Esophagus squamous epithelium (tissue), 5 donors: ENCODE data around the gene CREBRF. TPM values are rescaled to one million over a fixed set of nuclear protein-coding genes. Genes with fewer than 3 reads are reported as not detected.
"Not testable (repeated sequence)": the region's sequence is repeated elsewhere in the genome, so short reads cannot be mapped to it uniquely, and the experiment has no call there.

Experiments
- DNase-seq: peaks from one replicate; lab custom pipeline; 2025; lab: John Stamatoyannopoulos, UW
- H3K27ac ChIP-seq, 4 donors: fragments of 200-600 bp; sonication (generic); one replicate each; pipeline ENCODE4 v1.5.1; 2016 to 2019; ENCODE audit warnings: mild to moderate bottlenecking in 1 of 4
- H3K27me3 ChIP-seq, 4 donors: fragments of 200-600 bp; sonication (generic); 1 replicate in 3 of 4; 2 replicates in 1 of 4; pipeline versions ENCODE4 v1.5.1 to v1.6.0; 2017 to 2021; ENCODE audit warnings: antibody characterized with exemption in 1 of 4
- H3K36me3 ChIP-seq, 3 donors: fragments of 200-600 bp; sonication (generic); one replicate each; pipeline ENCODE4 v1.5.1; 2016 to 2019
- H3K4me1 ChIP-seq, 3 donors: fragments of 200-600 bp; sonication (generic); one replicate each; pipeline ENCODE4 v1.5.1; 2017 to 2019
- H3K4me3 ChIP-seq, 4 donors: fragments of 200-600 bp; sonication (generic); 1 replicate in 3 of 4; 2 replicates in 1 of 4; pipeline ENCODE4 v1.5.1; 2016 to 2019; ENCODE audit warnings: mild to moderate bottlenecking in 2 of 4, moderate library complexity in 1 of 4
- H3K9me3 ChIP-seq, 3 donors: fragments of 200-600 bp; sonication (generic); one replicate each; pipeline ENCODE4 v1.5.1; 2016 to 2019
- POLR2A ChIP-seq, 4 donors: fragments of 450-650 bp; IDR thresholded peaks; one replicate each; pipeline ENCODE4 v1.6.1; 2017; ENCODE audit warnings: antibody characterized with exemption in 4 of 4, mild to moderate bottlenecking in 4 of 4, moderate library complexity in 3 of 4
- WGBS, 2 donors: methylation state at CpG; one replicate each; pipeline ENCODE4 v1.1.5; 2018; 5-methylcytosine and 5-hydroxymethylcytosine counted together
- intact Hi-C: fragments of 100-400 bp; cut with DNase I; formaldehyde crosslinking; loops from one replicate; pipeline ENCODE4 v1.15.0; 2022
- total RNA-seq, 4 donors: library from RNA; depleted of rRNA; stranded (reverse); fragments of >200 nt; gene quantifications; one replicate each; pipeline ENCODE4 v1.1.0, GENCODE V29; 2016
- TF ChIP-seq, protein P1 (sequence below), 6 experiments: fragments of 450-650 bp in 4 of 6; fragments of 200-600 bp in 2 of 6; sonication (generic) in 2 of 6; IDR thresholded peaks; one replicate each; pipeline ENCODE4 v1.5.1; 2016 to 2019; ENCODE audit warnings: antibody characterized with exemption in 6 of 6, mild to moderate bottlenecking in 4 of 6, moderate library complexity in 4 of 6
- donor health status: DM: yes; HTN: yes; CAD: no.

CREBRF gene
- total RNA-seq, 4 donors from 2014 or later, result 2.7 to 28.4 (median 7.9) TPM

DNA sequence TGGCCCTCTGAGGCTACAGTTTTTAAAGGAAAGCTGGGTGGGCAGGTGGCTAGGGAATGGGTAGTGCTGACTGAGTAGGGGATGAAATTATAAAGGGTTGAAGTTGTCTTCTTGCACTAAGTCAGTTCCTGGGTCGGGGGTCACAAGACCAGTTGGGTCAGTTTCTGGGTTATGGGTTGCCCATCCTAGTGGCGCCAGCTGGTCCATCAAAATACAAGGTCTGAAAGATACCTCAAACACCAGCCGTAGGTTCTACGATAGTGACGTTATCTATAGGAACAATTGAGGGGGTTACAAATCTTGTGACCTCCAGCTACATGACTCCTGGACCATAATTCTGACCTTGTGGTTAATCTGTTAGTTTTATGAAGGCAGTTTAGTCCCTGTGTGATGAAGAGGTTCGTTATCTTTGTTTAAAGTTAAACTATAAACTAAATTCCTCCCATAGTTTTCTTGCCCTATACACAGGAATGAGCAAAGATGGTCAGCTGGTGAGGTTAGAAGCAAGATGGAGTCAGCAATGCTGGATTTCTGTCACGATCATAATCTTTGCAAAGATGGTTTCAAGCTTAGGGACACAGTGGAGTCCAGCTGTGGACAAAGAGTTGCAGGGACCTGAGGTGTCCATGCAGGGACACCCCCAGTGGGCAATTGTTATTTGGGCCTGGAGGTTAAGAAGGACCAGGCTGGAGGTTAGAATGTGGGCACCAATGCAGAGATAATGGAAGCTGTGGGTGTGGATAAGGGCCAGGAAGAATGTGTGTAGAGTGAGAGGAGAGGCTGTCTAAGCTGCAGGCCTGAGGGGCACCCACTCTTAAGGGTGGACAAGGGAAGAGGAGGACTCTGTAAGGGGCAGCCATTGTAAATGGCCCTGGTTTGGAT, 14.0 kb upstream of the CREBRF start:
- H3K4me3 ChIP-seq, result no peak overlapping the region
- H3K9me3 ChIP-seq, result no peaks in the 10 kb centered on the region
- no peaks in the 10 kb centered on the region for H3K36me3 ChIP-seq
- TF ChIP-seq, protein P1, sequence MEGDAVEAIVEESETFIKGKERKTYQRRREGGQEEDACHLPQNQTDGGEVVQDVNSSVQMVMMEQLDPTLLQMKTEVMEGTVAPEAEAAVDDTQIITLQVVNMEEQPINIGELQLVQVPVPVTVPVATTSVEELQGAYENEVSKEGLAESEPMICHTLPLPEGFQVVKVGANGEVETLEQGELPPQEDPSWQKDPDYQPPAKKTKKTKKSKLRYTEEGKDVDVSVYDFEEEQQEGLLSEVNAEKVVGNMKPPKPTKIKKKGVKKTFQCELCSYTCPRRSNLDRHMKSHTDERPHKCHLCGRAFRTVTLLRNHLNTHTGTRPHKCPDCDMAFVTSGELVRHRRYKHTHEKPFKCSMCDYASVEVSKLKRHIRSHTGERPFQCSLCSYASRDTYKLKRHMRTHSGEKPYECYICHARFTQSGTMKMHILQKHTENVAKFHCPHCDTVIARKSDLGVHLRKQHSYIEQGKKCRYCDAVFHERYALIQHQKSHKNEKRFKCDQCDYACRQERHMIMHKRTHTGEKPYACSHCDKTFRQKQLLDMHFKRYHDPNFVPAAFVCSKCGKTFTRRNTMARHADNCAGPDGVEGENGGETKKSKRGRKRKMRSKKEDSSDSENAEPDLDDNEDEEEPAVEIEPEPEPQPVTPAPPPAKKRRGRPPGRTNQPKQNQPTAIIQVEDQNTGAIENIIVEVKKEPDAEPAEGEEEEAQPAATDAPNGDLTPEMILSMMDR (IDR thresholded peaks at IDR 0.05), result no peak
- TF ChIP-seq POLR2A (IDR thresholded peaks at IDR 0.05), result no peak
- no peaks in the 10 kb centered on the region for H3K27me3 ChIP-seq
- no peak for DNase-seq
- H3K27ac ChIP-seq, result no peak overlapping the region
- H3K4me1 ChIP-seq, result peaks cover 0 to 5% (median 2%) of the 10 kb centered on the region in 3 donors
- 73 to 75% methylated on average over 7 of the region's 7 CpGs for WGBS, 2 donors
- intact Hi-C loops, result no loop called here

DNA sequence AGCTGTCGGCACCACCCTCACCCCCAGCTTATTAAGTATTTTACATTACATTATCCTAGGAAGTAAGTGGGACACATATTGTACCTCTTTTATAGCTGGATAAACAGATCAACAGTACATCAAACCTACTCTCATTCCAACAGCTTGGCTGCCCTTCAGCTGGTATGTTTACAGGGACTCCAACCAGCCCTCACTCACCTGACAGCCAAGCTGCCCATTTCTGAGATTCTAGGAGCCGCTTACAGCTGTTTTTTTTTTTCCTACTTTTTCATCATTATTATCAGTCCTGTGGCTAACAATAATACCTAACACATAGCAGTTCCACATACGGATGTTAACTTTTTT, 13.4 kb upstream of the CREBRF start:
- H3K27me3 ChIP-seq, result no peaks in the 10 kb centered on the region
- H3K36me3 ChIP-seq, result no peaks in the 10 kb centered on the region
- no peaks in the 10 kb centered on the region for H3K9me3 ChIP-seq
- no peak overlapping the region for H3K27ac ChIP-seq
- H3K4me1 ChIP-seq, result no peaks in the 10 kb centered on the region
- WGBS, 2 donors, result 84 to 92% methylated on average over 3 of the region's 3 CpGs
- DNase-seq, result no peak
- no peak overlapping the region for H3K4me3 ChIP-seq
- TF ChIP-seq, protein P1 (IDR thresholded peaks at IDR 0.05), result no peak
- no peak for TF ChIP-seq POLR2A (IDR thresholded peaks at IDR 0.05)
- intact Hi-C loops, result no loop called here

DNA sequence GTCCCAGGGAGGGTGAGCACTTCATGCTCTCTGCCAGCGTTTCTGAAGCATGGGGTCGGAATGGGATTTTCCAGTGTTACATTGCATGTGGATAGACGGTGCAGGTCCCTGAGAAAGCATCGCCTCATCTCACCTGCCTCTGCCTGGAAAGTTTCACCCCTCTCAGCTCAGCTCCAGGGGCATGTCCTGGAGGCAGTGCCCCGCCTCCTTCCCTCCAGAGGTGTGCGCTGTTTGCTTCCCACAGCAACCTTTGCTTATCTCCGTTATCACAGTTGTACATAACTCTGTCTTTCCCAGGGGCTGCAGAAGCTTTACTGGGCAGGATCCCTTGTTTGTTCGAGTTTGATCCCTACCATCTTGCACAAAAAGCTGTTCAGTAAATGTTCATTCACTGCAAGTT, 10.7 kb upstream of the CREBRF start:
- intact Hi-C loops, result no loop called here
- no peak overlapping the region for H3K27ac ChIP-seq
- 52 to 62% methylated on average over 8 of the region's 8 CpGs for WGBS, 2 donors
- no peak overlapping the region for H3K4me3 ChIP-seq
- no peaks in the 10 kb centered on the region for H3K27me3 ChIP-seq
- H3K9me3 ChIP-seq, result no peaks in the 10 kb centered on the region
- no peak for DNase-seq
- TF ChIP-seq POLR2A (IDR thresholded peaks at IDR 0.05), result no peak
- TF ChIP-seq, protein P1 (IDR thresholded peaks at IDR 0.05), result no peak
- H3K4me1 ChIP-seq, result no peaks in the 10 kb centered on the region
- H3K36me3 ChIP-seq, result no peaks in the 10 kb centered on the region

DNA sequence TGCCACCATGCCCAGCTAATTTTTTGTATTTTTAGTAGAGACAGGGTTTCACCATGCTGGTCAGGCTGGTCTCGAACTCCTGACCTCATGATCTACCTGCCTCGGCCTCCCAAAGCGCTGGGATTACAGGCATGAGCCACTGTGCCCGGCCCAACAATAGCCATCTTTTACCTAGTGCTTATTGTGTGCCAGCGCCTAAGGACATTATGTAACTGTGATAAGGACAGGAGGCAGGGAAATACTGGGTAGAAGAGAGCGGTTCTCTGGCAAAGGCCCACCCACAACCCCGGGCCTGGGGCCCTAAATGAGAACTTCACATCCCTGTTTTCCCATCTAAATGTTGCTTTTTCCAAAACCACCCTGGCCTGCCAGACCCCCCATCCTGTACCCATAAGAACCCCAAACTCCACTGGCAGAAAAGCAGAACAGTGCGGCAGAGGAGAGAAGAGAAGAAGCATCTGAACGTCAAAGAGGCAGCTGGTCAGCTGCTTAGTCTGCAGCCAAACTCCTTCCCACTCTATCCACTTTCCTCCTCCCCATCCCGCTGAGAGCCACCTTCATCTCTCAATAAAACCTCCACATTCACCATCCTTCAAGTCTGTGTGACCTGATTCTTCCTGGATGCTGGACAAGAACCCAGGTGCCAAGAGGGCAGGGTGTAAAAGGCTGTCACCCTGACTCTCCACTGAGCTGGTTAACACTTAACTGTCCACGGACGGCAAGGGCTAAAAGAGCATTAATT, 8.9 kb upstream of the CREBRF start:
- H3K9me3 ChIP-seq, H3K36me3 ChIP-seq, intact Hi-C loops, H3K4me3 ChIP-seq, H3K27ac ChIP-seq, DNase-seq, H3K27me3 ChIP-seq, H3K4me1 ChIP-seq: not testable (repeated sequence)
- WGBS, 2 donors, result 73 to 78% methylated on average over 7 to 10 of the region's 12 CpGs

DNA sequence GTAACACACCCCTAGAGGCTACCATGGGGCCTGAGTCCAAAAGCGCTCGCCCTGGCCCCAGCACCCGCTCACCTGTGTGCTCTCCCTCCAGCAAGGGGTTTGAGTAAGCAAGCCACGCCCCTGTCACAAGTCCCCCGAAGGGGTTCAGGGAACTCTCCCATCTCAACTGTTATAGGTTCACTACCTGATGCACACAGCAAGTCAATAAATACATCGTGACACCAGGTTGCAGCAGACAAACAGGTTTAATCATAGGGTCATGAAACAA, 8.4 kb upstream of the CREBRF start:
- Histone ChIP-seq H3K9me3 (no peaks in the 10 kb centered on the region), H3K27me3 (no peaks in the 10 kb centered on the region), H3K27ac (no peak overlapping the region), H3K4me3 (no peak overlapping the region), H3K4me1 (peaks cover 0 to 6% (median 3%) of the 10 kb centered on the region in 3 donors), H3K36me3 (no peaks in the 10 kb centered on the region)
- no peak for TF ChIP-seq POLR2A (IDR thresholded peaks at IDR 0.05)
- no peak for DNase-seq
- 40 to 68% methylated on average over 1 to 4 of the region's 6 CpGs for WGBS, 2 donors
- intact Hi-C loops, result no loop called here

DNA sequence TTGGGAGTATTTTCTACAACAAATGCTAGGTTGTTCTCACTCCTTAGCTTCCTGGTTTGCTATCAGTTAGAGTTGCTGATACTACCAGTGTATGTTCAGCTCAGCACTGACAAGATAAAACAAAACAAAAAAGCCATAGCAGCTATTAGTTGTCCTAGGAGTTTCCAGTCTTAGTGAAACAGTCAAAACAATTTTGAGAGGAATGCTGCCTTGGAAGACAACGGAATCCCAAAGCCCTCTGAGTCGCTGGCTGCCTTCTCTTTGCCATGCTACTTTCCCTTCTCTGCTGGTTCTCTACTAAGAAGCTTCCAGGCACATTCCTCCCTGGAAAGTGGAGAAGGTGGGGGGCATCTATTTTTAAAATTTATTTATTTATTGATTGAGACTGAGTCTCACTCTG, 5.4 kb upstream of the CREBRF start:
- Histone ChIP-seq H3K4me3 (peak overlapping the region in 1 of 4 donors; percentile 21), H3K27ac (peak overlapping the region in 2 of 4 donors; percentile 11 to 45), H3K36me3 (no peaks in the 10 kb centered on the region), H3K4me1 (peaks cover 0 to 13% (median 6%) of the 10 kb centered on the region in 3 donors), H3K9me3 (no peaks in the 10 kb centered on the region), H3K27me3 (no peaks in the 10 kb centered on the region)
- DNase-seq, result no peak
- TF ChIP-seq POLR2A (IDR thresholded peaks at IDR 0.05), result no peak
- TF ChIP-seq, protein P1 (IDR thresholded peaks at IDR 0.05), result no peak
- intact Hi-C loops, result no loop called here
- WGBS, 2 donors, result 61 to 66% methylated on average over 2 of the region's 2 CpGs
